Hematopoietic multipotent progenitor cell treated with erythropoietin and hydrocortisone succinate and interleukin-3 and kit ligand, for 4 days (in vitro differentiated cells): ENCODE measurements around the gene NFKBIL1.

Source experiments
- DNase-seq: peaks from one replicate; pipeline ENCODE4 v3.0.0-alpha.2; 2015

Gene NFKBIL1

DNA sequence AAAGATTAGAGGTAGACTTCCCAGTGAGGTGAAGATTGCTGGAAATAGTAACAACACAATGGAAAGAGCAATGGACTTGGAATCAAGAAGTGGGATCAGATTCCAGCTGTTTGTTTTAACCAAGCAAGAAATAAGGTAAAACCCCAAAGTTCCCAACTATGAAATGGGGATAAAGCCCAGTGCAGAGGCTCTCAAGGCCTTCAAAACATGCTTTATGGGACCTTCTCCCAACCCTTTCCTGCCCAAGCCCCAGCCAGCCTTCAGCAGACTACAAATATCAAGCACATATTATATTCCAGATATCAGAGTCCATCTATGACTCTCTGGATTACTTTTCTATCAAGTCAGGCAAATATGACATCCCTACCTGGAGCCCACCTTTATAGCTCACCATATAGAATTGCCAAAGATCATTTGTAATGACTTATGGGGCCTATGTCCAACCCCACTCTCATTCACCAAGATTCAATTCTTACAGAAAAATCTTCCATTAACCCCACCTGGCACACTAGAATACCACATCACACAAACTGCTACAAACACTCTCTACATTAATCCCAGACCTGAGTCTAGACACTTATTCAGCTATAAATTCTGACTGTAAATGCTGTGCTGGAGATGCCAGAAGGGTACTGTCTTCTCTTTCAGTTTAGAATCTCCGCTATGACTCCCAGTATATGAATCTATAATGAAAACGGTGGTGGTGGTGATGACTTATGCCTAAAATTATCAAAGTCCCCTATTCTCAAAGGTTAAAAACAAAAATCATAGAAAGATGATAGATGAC lies 11.7 kb upstream of the NFKBIL1 start:
- DNase-seq, result no peak

GRCh38 chr6:31538805-31539400 lies 8.5 kb upstream of the NFKBIL1 start:
- no peak for DNase-seq

GRCh38 chr6:31540640-31541039 lies 6.8 kb upstream of the NFKBIL1 start:
- DNase-seq, result no peak

- DNase-seq, result peak; percentile 92
Observed at GRCh38 chr6:31541059-31541657, 6.2 kb upstream of the NFKBIL1 start.

DNA sequence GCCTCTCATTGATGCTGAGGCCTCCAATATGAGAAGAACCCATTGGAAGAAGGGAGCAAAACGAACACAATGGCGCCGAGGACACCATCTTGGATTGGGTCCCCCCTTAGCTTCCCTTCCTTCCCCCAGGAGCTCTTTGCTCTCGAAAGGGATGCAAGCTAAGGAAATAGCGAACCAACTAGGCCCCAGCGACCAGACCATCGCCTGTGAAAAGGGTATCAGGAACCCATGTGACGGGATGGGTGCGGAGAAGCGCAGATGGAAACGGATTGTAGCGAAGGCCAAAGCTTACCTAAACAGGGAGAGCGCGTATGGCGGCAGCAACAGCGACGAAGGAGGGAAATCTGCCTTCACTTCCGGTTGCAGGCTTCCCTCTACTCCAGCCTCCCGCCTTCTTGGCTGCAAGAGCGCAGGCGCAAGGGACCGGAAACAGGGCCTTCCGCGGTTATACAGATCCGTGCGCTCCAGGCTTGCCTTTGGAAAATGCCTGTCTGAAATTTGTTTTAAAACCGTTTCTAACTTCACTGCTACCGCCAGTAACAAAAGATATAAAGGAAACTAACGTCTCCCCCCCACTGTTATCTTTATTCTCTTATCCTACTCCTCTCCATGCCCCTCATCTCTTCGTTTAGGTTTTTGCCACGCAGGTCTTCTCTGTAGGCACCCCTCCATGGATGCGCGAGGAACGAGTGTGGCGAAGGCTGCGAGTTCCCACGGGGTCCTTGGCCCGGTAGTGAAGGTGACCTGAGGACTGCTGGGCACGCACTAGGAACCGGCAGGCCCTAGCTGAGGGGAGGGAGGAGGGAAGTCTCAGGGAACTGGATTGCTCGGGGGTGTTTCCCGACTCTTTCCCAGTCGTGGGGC lies 5.5 kb upstream of the NFKBIL1 start, which contains the start of gene DDX39B:
Gene DDX39B (minus strand): TSS at position 346 of the 864 bp plus-strand sequence. CDS start 1,471 bp downstream, outside the sequence.
- peak; percentile 99 for DNase-seq

DNA sequence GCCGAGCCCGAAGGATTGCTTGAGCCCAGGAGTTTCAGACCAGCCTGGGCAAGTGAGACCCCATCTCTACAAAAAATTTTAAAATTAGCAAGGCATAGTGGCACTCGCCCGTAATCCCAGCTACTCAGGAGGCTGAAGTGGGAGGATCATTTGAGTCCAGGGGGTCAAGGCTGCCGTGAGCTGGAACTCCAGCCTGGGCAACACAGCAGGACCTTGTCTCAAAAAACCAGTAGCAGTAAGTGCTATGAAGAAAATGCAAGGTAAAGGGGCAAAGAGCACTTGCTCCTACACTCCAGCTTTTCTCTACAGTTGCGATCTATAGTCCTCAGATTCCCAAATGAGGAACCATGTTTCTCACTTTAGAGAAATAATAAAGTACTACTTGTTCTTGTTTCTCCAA lies 3.8 kb upstream of the NFKBIL1 start:
- DNase-seq, result no peak

DNA sequence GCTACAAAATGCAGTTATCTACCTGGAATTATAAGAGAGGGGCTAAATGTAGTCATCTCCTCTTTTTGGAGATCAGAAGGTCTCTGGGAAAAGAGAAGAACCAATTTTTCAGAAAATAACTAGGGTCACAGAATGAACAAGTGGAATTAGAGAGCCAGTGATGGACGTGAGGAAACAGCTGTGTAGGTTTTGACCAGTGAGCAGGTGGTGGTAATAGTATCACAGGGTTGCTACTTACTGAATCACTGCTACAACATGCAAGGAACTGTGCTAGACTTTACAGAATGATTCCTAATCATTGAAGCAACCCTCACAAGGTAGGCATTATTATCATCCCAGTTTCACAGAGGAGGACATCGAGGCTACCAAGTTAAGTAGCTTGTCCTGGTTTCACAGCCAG lies 2.7 kb upstream of the NFKBIL1 start:
- no peak for DNase-seq

GRCh38 chr6:31545291-31545690 lies 2.1 kb upstream of the NFKBIL1 start:
- DNase-seq, result no peak

DNA sequence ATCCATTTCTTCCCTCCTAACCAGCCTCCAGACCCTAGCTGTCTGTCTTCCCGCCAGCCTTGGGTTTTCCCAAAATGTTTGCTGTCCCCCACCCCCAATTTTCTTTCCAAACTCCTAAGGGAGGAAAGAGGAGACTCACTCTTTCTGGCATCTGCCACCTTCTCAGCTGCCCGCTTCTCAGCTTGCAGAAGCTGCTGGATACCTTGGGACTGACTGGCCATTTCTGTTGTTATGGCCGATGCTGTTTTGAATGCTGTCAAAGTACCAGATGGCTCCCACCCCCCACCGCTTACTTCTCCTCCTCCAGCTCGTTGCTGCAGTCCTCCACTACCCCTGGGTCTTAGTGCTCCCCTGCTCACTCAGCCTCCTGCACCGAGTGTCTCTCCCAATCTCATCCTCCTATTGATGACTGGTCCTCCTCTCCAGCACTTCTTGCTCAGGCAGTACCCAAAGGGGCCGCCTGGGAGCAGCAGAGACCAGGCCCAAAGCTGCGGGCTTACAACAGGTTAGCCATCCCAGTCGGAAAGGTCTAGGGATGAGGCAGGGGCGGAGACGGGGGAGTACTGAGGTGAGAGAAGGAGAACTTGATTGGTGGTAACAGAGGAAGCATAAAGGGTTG lies 960 bp upstream of the NFKBIL1 start, which contains the start of gene ATP6V1G2:
Gene ATP6V1G2 (minus strand): TSS at position 270 of the 619 bp plus-strand sequence. CDS start 49 bp downstream, at position 221.
- peak; percentile 94 for DNase-seq

DNA sequence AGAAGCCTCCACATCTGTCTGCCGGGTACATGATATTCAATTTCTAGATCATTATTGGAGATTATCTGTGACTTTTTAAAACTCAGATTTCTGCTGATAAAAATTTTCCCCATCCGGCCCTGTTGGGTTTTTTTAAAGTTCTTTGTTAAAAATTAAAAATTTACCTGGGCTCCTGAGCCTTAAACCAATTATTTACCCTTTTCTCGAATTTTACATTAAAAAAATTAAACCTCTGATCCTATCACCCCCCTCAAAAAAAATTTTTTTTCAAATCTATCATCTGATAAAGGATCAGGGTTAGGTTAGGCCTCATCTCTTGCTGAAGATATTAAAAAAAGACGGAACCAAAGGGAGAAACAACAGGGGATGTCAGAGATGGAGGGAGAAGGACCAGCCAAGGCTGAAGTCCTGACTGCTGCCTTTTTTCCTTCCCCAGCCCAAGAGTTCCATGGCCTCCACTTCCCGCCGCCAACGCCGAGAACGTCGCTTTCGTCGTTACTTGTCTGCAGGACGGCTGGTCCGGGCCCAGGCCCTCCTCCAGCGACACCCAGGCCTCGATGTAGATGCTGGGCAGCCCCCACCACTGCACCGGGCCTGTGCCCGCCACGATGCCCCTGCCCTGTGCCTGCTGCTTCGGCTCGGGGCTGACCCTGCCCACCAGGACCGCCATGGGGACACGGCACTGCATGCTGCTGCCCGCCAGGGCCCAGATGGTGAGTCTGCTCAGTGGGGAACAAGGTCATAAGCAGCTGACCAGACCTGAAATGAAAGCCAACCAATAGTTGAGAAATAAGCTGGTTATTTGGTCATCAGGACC lies 527 bp downstream of the NFKBIL1 start:
- peak; percentile 37 for DNase-seq

DNA sequence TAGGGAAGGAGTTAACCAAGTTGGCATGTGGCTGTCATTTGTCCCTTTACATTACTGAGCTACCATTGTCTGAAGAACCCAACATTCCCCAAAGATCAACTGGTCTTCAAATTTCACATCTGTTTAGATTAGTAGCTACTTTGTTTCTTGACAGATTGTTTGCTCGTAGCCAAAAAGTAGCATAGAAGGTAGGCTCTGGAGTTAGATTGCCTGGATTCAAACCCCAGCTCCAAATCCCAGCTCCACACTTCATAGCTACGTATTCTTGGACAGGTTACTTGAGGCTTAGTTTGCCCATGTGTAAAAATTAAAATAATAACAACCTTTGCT lies 1.1 kb downstream of the NFKBIL1 start:
- no peak for DNase-seq

DNA sequence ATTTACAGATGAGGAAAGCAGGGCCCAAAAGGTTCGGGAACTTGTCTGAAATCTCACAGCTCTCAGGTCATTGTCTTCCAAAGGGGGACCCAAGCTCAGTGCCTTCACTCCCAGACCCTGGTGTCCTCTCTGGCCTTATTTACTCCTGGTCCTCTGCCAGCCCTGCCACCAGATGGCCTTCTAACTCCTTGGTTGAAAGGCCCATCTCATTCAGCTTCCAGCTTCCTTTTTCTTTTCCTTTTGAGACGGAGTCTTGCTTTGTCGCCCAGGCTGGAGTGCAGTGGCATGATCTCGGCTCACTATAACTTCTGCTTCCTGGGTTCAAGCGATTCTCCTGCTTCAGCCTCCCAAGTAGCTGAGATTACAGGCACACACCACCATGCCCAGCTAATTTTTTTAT lies 4.0 kb downstream of the NFKBIL1 start:
- DNase-seq, result peak; percentile 94

GRCh38 chr6:31556307-31556706 lies 8.9 kb downstream of the NFKBIL1 start:
- no peak for DNase-seq

DNA sequence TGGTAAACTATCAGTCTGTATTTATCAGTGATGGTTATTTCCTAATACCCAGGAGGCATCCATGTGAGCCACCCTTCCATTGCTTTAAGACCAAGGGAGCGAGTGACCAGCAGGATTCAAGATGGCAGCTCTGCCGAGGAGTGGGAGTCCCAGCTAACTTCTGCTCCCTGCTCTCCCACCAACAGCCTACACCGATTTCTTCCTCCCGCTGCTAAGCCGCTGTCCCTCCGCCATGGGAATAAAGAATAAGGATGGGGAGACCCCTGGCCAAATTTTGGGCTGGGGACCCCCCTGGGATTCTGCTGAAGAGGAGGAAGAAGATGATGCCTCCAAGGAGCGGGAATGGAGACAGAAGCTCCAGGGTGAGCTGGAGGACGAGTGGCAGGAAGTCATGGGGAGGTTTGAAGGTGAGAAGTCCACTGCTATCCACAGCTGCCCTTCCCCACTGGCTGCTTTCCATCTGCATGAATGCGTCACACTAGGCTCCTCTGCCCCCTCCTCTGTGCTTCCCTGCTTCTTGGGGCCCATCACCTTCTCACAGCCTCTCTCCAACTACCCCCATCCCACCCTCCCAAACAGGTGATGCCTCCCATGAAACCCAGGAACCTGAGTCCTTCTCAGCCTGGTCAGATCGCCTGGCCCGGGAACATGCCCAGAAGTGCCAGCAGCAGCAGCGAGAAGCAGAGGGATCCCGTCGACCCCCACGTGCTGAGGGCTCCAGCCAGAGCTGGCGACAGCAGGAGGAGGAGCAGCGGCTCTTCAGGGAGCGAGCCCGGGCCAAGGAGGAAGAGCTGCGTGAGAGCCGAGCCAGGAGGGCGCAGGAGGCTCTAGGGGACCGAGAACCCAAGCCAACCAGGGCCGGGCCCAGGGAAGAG lies 10.3 kb downstream of the NFKBIL1 start:
- no peak for DNase-seq

DNA sequence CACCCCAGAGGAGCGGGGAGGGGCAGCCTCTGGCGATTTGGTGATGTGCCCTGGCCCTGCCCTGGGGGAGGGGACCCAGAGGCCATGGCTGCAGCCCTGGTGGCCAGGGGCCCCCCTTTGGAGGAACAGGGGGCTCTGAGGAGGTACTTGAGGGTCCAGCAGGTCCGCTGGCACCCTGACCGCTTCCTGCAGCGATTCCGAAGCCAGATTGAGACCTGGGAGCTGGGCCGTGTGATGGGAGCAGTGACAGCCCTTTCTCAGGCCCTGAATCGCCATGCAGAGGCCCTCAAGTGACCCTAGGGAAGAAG lies 10.9 kb downstream of the NFKBIL1 start:
- no peak for DNase-seq

DNA sequence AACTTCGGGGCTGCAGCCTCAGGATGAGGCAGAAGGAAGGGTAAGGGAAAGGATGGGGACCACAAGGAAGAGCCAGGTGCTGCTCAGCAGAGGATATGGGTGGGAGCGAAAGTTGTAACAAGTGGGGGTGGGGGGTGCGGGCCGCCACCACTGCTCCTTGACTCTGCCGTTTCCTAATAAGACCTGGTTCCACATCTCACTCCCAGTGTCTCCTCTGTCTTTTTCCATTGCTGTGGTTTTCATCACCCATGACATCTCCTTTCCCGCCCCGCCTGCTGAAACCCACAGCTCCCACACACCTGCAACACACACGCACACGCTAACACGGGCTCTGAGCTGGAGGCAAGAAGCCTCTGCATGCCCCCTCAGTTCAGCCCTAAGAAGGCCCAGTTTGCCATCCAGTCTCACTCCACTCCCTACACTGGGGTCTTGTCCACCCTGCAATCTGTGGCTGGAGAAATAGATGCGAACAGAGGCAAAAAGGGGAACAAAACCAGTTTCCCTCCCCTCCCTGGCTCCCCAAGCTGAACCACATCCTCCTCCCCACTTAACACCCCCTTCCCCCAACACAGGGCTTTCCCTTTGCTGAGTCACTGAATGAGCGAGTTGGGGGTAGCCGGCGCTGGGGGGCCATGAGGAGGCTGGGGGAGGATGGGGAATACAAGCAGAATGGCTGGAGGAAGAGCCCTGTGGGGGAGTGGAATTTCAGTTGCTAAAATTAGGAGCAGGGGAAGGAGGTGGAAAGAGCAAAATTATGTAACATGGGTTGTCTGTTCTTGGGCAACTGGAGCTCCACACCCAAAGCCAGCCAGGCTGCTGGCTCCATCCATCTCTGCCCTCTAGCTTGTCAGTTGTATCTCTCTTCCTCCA lies 11.5 kb downstream of the NFKBIL1 start:
- DNase-seq, result peak; percentile 95

DNA sequence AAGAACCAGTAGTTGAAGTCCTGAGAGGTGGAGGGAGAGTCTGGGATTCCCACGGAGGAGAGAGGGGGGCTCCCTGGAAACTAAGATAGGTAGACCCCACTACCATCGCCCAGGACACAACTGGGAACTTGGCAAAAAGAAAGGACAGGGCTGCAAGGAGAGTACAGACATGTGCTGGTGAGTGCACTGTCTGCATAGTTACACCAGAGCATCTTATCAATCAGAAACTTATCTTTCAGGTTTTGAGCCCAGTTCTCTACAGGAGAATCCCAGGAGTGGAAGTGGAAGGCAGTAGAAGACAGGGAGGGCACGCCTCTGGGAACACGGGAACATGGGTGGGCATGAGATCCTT lies 12.2 kb downstream of the NFKBIL1 start:
- DNase-seq, result no peak

- DNase-seq, result peak; percentile 91
Observed at GRCh38 chr6:31559958-31560696, 12.7 kb downstream of the NFKBIL1 start.

DNA sequence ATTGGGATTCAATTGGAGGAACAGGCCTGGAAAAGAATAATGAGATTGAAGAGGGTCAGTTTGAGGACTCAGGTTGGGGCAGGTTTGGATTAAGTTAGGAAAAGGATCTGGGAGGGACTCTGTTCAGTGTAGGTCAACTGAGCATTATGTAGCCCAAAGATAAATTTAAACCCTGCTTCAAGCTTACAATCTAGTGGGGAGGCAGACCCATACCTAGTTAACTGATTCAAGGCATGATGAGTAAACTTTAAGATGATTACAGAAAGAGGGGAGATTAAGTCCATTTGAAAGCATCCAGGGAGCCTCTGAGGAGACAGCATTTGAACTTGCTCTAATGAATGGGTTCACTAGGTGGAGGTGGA lies 13.3 kb downstream of the NFKBIL1 start:
- DNase-seq, result no peak
